KMS-11 (cell line): ENCODE data around the gene LPIN2.

Experiments used
- H2AFZ ChIP-seq: fragments of 200-600 bp; sonication (generic); 2 replicates; pipeline ENCODE4 v1.6.1; 2016; ENCODE audit warnings: antibody characterized with exemption, mixed run types, low read depth
- H3K27ac ChIP-seq: fragments of 200-600 bp; sonication (generic); 2 replicates; pipeline ENCODE4 v1.6.1; 2016; ENCODE audit warnings: mild to moderate bottlenecking, mixed run types
- H3K27me3 ChIP-seq: fragments of 200-600 bp; sonication (generic); 2 replicates; pipeline ENCODE4 v1.6.1; 2017; ENCODE audit warnings: mild to moderate bottlenecking, low read depth, mixed run types, moderate library complexity; ENCODE audit not compliant: insufficient read depth
- H3K36me3 ChIP-seq: fragments of 200-600 bp; sonication (generic); 2 replicates; pipeline ENCODE4 v1.6.1; 2017; ENCODE audit warnings: mild to moderate bottlenecking, mixed run types; ENCODE audit not compliant: insufficient read depth
- H3K4me1 ChIP-seq: fragments of 200-600 bp; sonication (generic); 2 replicates; pipeline ENCODE4 v1.6.1; 2016; ENCODE audit warnings: mild to moderate bottlenecking, low read depth, mixed run types; ENCODE audit not compliant: poor library complexity, severe bottlenecking
- H3K4me2 ChIP-seq: fragments of 200-600 bp; sonication (generic); 2 replicates; pipeline ENCODE4 v1.7.0; 2016; ENCODE audit warnings: mild to moderate bottlenecking, mixed run types
- H3K4me3 ChIP-seq: fragments of 200-600 bp; sonication (generic); IDR thresholded peaks from 2 replicates; pipeline ENCODE4 v1.6.1; 2017; ENCODE audit warnings: low read depth, low read length, mixed read lengths; ENCODE audit not compliant: insufficient read depth
- H3K79me2 ChIP-seq: fragments of 200-600 bp; sonication (generic); 2 replicates; pipeline ENCODE4 v1.6.1; 2016; ENCODE audit warnings: low read depth, mixed run types; ENCODE audit not compliant: insufficient read depth
- H3K9ac ChIP-seq: fragments of 200-600 bp; sonication (generic); 2 replicates; pipeline ENCODE4 v1.6.1; 2016; ENCODE audit warnings: mild to moderate bottlenecking, mixed run types
- H4K20me1 ChIP-seq: fragments of 200-600 bp; sonication (generic); 2 replicates; pipeline ENCODE4 v1.6.1; 2016; ENCODE audit warnings: mild to moderate bottlenecking, mixed run types; ENCODE audit not compliant: insufficient read depth
- CTCF ChIP-seq: fragments of 200-600 bp; sonication (generic); conservative IDR thresholded peaks from 2 replicates; pipeline ENCODE4 v1.6.1; 2017; ENCODE audit warnings: low read depth, mild to moderate bottlenecking, antibody characterized with exemption, low read length, moderate library complexity, mixed read lengths

Gene LPIN2

DNA sequence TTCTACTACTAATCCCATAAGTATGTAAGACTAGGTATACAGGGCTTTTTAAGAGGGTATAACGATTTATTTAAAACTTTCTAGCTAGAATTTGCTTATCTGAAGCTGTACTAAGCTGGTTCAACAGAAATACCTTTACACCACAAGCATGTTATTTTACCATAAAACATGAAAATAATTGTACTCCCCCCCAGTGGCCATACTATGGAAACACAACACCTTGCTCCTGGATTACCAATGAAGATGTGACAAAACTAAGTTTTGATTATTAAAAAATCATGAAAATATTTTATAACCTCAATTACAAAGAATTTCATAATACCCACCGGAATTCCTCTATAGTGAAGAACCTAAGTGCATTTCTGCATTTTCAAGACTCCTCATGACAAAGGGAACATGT, 27.3 kb downstream of the LPIN2 start:
- Histone ChIP-seq H3K4me3 (no peak overlapping the region), H3K27me3 (no peaks in the 10 kb centered on the region), H2AFZ (no peak overlapping the region), H3K4me1 (peaks cover 31% of the 10 kb centered on the region), H3K27ac (no peak overlapping the region), H3K9ac (no peak overlapping the region), H3K79me2 (no peaks in the 10 kb centered on the region; the same call in 1 of the 2 replicates), H3K36me3 (no peaks in the 10 kb centered on the region), H3K4me2 (no peak overlapping the region), H4K20me1 (no peaks in the 10 kb centered on the region)
- peak; percentile 59 for TF ChIP-seq CTCF

DNA sequence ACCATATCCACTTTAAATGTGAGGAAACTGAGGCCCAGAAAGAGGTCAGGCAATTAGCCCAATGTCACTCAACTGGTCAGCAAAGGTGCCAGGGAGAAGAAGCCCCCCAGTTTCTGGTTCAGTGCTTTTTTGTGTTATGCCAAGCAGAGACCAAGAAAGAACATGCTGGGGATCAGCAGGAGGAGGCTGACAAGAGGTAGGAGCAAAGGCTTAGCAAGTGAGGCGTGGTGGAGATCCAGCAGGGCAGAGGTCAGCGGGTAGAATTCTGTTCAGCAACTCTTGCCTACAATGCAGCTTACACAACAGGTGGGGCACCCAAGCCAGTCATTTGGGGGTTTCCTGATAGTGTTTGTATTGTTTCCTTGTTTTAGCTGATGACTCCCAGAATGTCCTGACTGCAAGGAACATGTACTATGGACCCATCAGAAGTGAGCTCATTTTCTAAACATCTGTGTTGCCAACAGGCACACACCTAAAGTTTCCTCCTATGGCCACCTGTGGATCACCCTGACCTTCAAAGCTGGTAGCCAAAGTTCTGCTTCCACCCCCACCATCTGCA, 28.2 kb downstream of the LPIN2 start:
- Histone ChIP-seq H3K4me1 (peaks cover 40% of the 10 kb centered on the region), H3K9ac (no peak overlapping the region), H2AFZ (no peak overlapping the region), H3K79me2 (no peaks in the 10 kb centered on the region; the same call in 1 of the 2 replicates), H3K4me3 (no peak overlapping the region), H3K27ac (no peak overlapping the region), H3K27me3 (no peaks in the 10 kb centered on the region), H3K4me2 (no peak overlapping the region), H3K36me3 (no peaks in the 10 kb centered on the region), H4K20me1 (no peaks in the 10 kb centered on the region)
- no peak for TF ChIP-seq CTCF

GRCh38 chr18:2984091-2984490, 28.9 kb downstream of the LPIN2 start:
- no peak overlapping the region for H3K4me2 ChIP-seq
- no peak overlapping the region for H2AFZ ChIP-seq
- H3K36me3 ChIP-seq = no peaks in the 10 kb centered on the region
- H3K27ac ChIP-seq = no peak overlapping the region
- no peaks in the 10 kb centered on the region for H3K27me3 ChIP-seq
- H4K20me1 ChIP-seq = no peaks in the 10 kb centered on the region
- no peak overlapping the region for H3K9ac ChIP-seq
- H3K4me3 ChIP-seq = no peak overlapping the region
- no peak for TF ChIP-seq CTCF
- H3K79me2 ChIP-seq = no peaks in the 10 kb centered on the region; the same call in 1 of the 2 replicates
- peaks cover 47% of the 10 kb centered on the region for H3K4me1 ChIP-seq

- H3K27ac ChIP-seq = no peak overlapping the region
- H3K9ac ChIP-seq = no peak overlapping the region
- no peak overlapping the region for H3K4me3 ChIP-seq
- H2AFZ ChIP-seq = no peak overlapping the region
- no peaks in the 10 kb centered on the region for H3K27me3 ChIP-seq
- no peaks in the 10 kb centered on the region for H4K20me1 ChIP-seq
- H3K36me3 ChIP-seq = no peaks in the 10 kb centered on the region
- H3K4me1 ChIP-seq = peaks cover 55% of the 10 kb centered on the region
- TF ChIP-seq CTCF = no peak
- no peak overlapping the region for H3K4me2 ChIP-seq
- no peaks in the 10 kb centered on the region; the same call in 1 of the 2 replicates for H3K79me2 ChIP-seq
Observed at GRCh38 chr18:2983296-2983695, 29.6 kb downstream of the LPIN2 start.
